DND-41 (cell line): Measurements from ENCODE around the gene PTPRG.

Experiments used
- ATAC-seq: fragments of 200-7000 bp; cut with Tn5 transposase; 3 replicates; pipeline ENCODE4 v1.9.1; 2021; ENCODE audit warnings: low read depth; ENCODE audit not compliant: insufficient read depth
- DNase-seq: peaks from one replicate; pipeline ENCODE4 v3.0.0-alpha.2; 2020
- H2AFZ ChIP-seq: 2 replicates; pipeline ENCODE4 v1.6.0; 2012; ENCODE audit warnings: low read depth, low read length
- H3K27ac ChIP-seq: 2 replicates; pipeline ENCODE4 v1.5.1; 2012; ENCODE audit warnings: low read length, inconsistent platforms
- H3K27me3 ChIP-seq: fragments of 200-600 bp; sonication (generic); 2 replicates; pipeline ENCODE4 v1.6.0; 2012; ENCODE audit warnings: low read length, mild to moderate bottlenecking, inconsistent platforms; ENCODE audit not compliant: insufficient read depth, poor library complexity
- H3K36me3 ChIP-seq: 2 replicates; pipeline ENCODE4 v1.5.1; 2012; ENCODE audit warnings: low read length, inconsistent platforms; ENCODE audit not compliant: insufficient read depth
- H3K4me1 ChIP-seq: 2 replicates; pipeline ENCODE4 v1.5.1; 2012; ENCODE audit warnings: mild to moderate bottlenecking, low read length; ENCODE audit not compliant: insufficient read depth
- H3K4me2 ChIP-seq: 2 replicates; pipeline ENCODE4 v1.6.0; 2012; ENCODE audit warnings: mild to moderate bottlenecking, moderate library complexity, low read length, inconsistent platforms; ENCODE audit not compliant: insufficient read depth
- H3K4me3 ChIP-seq, 2 experiments: fragments of 200-600 bp in 1 of 2; shearing (Covaris generic) in 1 of 2; 2 replicates each; pipeline ENCODE4 v1.5.1; 2012 to 2016; ENCODE audit warnings: inconsistent platforms in 2 of 2, low read length in 2 of 2, mild to moderate bottlenecking in 2 of 2, low read depth in 1 of 2, moderate library complexity in 1 of 2
- H3K79me2 ChIP-seq: 2 replicates; pipeline ENCODE4 v1.6.0; 2012; ENCODE audit warnings: low read length, inconsistent platforms; ENCODE audit not compliant: insufficient read depth
- H3K9ac ChIP-seq: 2 replicates; pipeline ENCODE4 v1.6.0; 2012; ENCODE audit warnings: low read depth, mild to moderate bottlenecking, inconsistent platforms, low read length, moderate library complexity
- H3K9me3 ChIP-seq: 2 replicates; pipeline ENCODE4 v1.5.1; 2012; ENCODE audit warnings: low read length, moderate library complexity, mild to moderate bottlenecking, inconsistent platforms; ENCODE audit not compliant: insufficient read depth, severe bottlenecking
- H4K20me1 ChIP-seq: 2 replicates; pipeline ENCODE4 v1.6.0; 2012; ENCODE audit warnings: low read length; ENCODE audit not compliant: insufficient read depth
- EZH2 ChIP-seq: IDR thresholded peaks from 3 replicates; pipeline ENCODE4 v1.6.1; 2012; ENCODE audit warnings: borderline replicate concordance, low read depth, mild to moderate bottlenecking, moderate library complexity, low read length, inconsistent platforms; ENCODE audit not compliant: severe bottlenecking
- TF ChIP-seq, protein P1 (sequence below): IDR thresholded peaks from 2 replicates; pipeline ENCODE4 v1.5.1; 2012; ENCODE audit warnings: borderline replicate concordance, low read length, moderate library complexity, mild to moderate bottlenecking; ENCODE audit not compliant: poor library complexity, severe bottlenecking; ENCODE audit errors: extremely low read depth

Gene PTPRG

DNA sequence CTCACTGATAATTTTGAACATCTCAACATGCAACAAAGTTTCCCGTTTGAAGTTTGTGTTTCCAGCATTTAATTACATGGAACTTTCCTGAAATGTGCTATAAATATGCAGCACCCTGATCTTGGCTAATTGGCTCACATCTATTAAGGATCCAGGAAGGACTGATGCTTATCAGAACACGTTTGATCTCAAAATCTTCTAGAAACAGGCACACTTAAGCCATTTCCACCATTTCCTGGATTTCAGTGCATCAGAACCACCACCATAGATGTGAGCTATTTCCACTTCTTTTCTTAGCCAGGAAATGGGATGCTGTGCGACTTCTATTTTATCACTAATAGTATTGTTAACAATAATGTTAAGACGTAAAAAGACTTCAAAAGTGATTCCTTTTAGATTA, 583.1 kb downstream of the PTPRG start:
- TF ChIP-seq, protein P1, sequence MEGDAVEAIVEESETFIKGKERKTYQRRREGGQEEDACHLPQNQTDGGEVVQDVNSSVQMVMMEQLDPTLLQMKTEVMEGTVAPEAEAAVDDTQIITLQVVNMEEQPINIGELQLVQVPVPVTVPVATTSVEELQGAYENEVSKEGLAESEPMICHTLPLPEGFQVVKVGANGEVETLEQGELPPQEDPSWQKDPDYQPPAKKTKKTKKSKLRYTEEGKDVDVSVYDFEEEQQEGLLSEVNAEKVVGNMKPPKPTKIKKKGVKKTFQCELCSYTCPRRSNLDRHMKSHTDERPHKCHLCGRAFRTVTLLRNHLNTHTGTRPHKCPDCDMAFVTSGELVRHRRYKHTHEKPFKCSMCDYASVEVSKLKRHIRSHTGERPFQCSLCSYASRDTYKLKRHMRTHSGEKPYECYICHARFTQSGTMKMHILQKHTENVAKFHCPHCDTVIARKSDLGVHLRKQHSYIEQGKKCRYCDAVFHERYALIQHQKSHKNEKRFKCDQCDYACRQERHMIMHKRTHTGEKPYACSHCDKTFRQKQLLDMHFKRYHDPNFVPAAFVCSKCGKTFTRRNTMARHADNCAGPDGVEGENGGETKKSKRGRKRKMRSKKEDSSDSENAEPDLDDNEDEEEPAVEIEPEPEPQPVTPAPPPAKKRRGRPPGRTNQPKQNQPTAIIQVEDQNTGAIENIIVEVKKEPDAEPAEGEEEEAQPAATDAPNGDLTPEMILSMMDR = no peak
- no peak for TF ChIP-seq EZH2
- DNase-seq (no peak), ATAC-seq (no peak)
- H3K4me1 ChIP-seq = no peaks in the 10 kb centered on the region
- H3K27me3 ChIP-seq = no peaks in the 10 kb centered on the region
- no peak overlapping the region for H3K27ac ChIP-seq
- no peaks in the 10 kb centered on the region for H3K79me2 ChIP-seq
- no peaks in the 10 kb centered on the region for H3K36me3 ChIP-seq
- no peak overlapping the region for H2AFZ ChIP-seq
- H3K4me2 ChIP-seq = no peak overlapping the region
- H4K20me1 ChIP-seq = no peaks in the 10 kb centered on the region
- no peak overlapping the region for H3K9ac ChIP-seq
- H3K9me3 ChIP-seq = no peaks in the 10 kb centered on the region
- no peak overlapping the region for H3K4me3 ChIP-seq

DNA sequence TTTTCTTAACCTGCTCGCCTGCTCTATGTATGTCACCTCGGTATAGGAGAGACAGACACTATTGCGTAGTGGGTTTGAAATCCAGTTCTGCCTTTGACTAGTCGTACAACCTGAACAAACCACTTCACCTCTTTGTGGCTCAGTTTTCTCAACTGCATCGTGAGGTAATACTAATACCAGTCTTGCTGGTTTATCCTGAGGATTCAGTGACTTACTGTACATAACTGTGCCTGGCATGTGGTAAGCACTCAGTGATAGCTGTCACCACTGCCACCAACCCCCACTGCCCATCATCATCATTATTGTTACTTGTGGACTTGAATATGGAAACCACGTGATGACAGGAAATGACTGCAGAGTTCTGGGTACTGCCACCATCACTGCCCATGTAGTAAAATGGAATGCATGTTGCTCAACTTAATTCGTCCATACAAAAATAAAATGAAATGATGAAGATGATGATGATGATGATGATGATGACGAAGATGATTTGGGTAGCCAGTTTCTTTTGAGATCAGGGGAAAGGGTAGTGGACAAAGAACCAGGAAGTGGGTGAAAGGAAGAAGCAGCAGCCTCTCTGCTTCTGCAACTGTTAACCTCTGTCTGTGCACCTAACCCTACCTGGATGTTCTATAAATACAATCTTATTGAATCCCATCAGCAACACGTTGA, 583.9 kb downstream of the PTPRG start:
- TF ChIP-seq, protein P1 = no peak
- no peak for TF ChIP-seq EZH2
- Histone ChIP-seq H3K4me3 (no peak overlapping the region), H4K20me1 (no peaks in the 10 kb centered on the region), H3K36me3 (no peaks in the 10 kb centered on the region), H3K79me2 (no peaks in the 10 kb centered on the region), H3K9me3 (no peaks in the 10 kb centered on the region), H3K27me3 (no peaks in the 10 kb centered on the region), H3K4me1 (no peaks in the 10 kb centered on the region), H3K27ac (no peak overlapping the region), H3K4me2 (no peak overlapping the region), H3K9ac (no peak overlapping the region), H2AFZ (no peak overlapping the region)
- ATAC-seq (no peak), DNase-seq (no peak)

- H2AFZ ChIP-seq = no peak overlapping the region
- no peak for ATAC-seq
- no peaks in the 10 kb centered on the region for H3K9me3 ChIP-seq
- no peaks in the 10 kb centered on the region for H3K27me3 ChIP-seq
- H3K9ac ChIP-seq = no peak overlapping the region
- no peaks in the 10 kb centered on the region for H4K20me1 ChIP-seq
- TF ChIP-seq, protein P1 = no peak
- TF ChIP-seq EZH2 = no peak
- no peaks in the 10 kb centered on the region for H3K4me1 ChIP-seq
- no peaks in the 10 kb centered on the region for H3K36me3 ChIP-seq
- H3K4me3 ChIP-seq = no peak overlapping the region
- H3K4me2 ChIP-seq = no peak overlapping the region
- H3K79me2 ChIP-seq = no peaks in the 10 kb centered on the region
- no peak for DNase-seq
- H3K27ac ChIP-seq = no peak overlapping the region
These were observed 588.2 kb downstream of the PTPRG start for GRCh38 chr3:62149539-62149938.

- no peak for DNase-seq
- Histone ChIP-seq H3K36me3 (no peaks in the 10 kb centered on the region), H3K27me3 (no peaks in the 10 kb centered on the region), H3K4me1 (no peaks in the 10 kb centered on the region), H3K4me3 (no peak overlapping the region), H3K9me3 (no peaks in the 10 kb centered on the region), H3K27ac (no peak overlapping the region), H4K20me1 (no peaks in the 10 kb centered on the region), H3K79me2 (no peaks in the 10 kb centered on the region), H2AFZ (no peak overlapping the region), H3K4me2 (no peak overlapping the region), H3K9ac (no peak overlapping the region)
- TF ChIP-seq, protein P1 = no peak
- no peak for TF ChIP-seq EZH2
- no peak for ATAC-seq
These were observed 588.6 kb downstream of the PTPRG start for GRCh38 chr3:62149962-62150361.
